ENCODE data around the gene SLC9B2. TPM values are rescaled to one million over a fixed set of nuclear protein-coding genes. Genes with fewer than 3 reads are reported as not detected.

SLC9B2 gene
- total RNA-seq, 2 experiments from 2014 or later = 25.6 to 29.6 TPM

DNA sequence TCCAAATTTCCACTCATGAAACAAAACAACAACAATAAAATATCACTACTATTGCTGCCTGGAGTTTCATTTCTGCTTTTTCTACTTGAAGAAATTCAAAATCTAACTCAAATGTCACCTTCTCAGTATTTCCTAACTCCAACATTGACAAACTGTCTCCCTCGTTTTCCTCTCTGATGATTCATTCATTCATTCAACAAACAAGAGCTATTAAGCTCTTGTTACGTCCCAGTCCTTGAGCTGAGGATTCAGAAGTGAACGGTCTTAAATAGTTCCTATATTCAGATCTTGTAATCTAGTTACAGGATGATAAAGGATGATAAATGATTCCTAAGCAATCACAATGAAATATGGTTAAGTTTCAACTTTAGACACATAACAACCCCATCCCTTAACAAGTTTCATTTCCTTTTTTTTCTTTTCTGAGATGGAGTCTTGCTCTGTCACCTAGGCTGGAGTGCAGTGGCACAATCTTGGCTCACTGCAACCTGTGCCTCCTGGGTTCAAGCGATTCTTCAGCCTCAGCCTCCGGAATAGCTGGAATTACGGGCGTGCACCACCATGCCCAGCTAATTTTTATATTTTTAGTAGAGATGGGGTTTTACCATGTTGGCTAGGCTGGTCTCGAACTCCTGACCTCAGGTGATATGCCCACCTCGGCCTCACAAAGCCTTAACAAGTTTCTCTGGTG, 1.7 kb downstream of the SLC9B2 start:
- no peaks in the 10 kb centered on the region for H3K27me3 Mint-ChIP-seq
- peak overlapping the region; percentile 99 for H3K27ac Mint-ChIP-seq
- H3K9me3 Mint-ChIP-seq = no peaks in the 10 kb centered on the region
- ChIA-PET POLR2A (interaction anchor here (0.7 to 1.6 kb wide), 3 partner anchors 55 to 247 kb away, joined by 3 to 5 read pairs (median 4); partner anchors contain the start of genes CISD2, SLC9B1 and UBE2D3), CTCF (interaction anchor here (0.9 to 3.0 kb wide), 4 partner anchors 14 to 484 kb away, joined by 3 to 11 read pairs (median 4); no protein-coding TSS in a partner anchor)
- intact Hi-C loops (cut with micrococcal nuclease) = loop anchor here (2.0 to 10.0 kb wide), 4 partner anchors 24 to 573 kb away; partner anchors contain the start of gene NFKB1
- DNase-seq = no peak
- H3K36me3 Mint-ChIP-seq = peaks cover 12% of the 10 kb centered on the region
- H3K4me3 Mint-ChIP-seq = peak overlapping the region; percentile 79
- peaks cover 42% of the 10 kb centered on the region for H3K4me1 Mint-ChIP-seq (ENCODE audit: low read depth)

DNA sequence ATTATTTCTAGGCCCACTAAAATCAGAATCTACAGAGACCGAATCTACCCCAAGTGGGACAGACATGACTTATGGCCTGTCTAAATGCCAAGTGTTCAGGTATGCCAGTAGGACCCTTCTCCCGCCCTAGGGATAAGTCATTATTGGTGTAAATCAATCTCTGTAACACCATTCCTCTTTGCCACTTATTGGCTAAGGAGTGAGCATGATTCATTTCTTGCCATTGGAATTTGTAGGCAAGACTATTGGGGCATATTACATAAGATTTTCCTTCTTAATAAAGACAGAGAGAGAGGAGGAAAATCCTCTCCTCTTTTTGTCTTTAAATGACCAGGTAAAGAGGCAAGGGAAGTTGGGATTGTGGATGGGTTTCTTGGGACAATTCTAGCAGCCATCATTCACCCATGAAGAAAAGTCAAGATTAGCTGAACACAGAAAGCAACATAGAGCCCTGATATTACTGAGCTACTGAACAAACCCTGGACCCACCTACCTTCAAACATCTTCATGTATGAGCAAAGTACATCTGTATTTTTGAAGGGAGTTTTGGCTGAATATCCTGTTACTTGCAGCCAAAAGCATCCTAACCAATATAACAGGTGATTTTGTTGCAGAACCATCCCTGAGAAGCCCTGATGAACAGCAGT, 2.6 kb downstream of the SLC9B2 start:
- no peaks in the 10 kb centered on the region for H3K9me3 Mint-ChIP-seq
- POLR2A ChIA-PET = no interaction called here
- H3K4me3 Mint-ChIP-seq = peak overlapping the region; percentile 79
- H3K4me1 Mint-ChIP-seq (ENCODE audit: low read depth) = peaks cover 43% of the 10 kb centered on the region
- no peak for DNase-seq
- peaks cover 13% of the 10 kb centered on the region for H3K36me3 Mint-ChIP-seq
- CTCF ChIA-PET = interaction anchor here (0.9 to 1.1 kb wide), 2 partner anchors 18 to 483 kb away, joined by 3 to 5 read pairs; no protein-coding TSS in a partner anchor
- intact Hi-C loops (cut with micrococcal nuclease) = loop anchor here (2.0 to 10.0 kb wide), 3 partner anchors 23 to 445 kb away; no protein-coding TSS in a partner anchor
- no peaks in the 10 kb centered on the region for H3K27me3 Mint-ChIP-seq
- no peak overlapping the region for H3K27ac Mint-ChIP-seq

DNA sequence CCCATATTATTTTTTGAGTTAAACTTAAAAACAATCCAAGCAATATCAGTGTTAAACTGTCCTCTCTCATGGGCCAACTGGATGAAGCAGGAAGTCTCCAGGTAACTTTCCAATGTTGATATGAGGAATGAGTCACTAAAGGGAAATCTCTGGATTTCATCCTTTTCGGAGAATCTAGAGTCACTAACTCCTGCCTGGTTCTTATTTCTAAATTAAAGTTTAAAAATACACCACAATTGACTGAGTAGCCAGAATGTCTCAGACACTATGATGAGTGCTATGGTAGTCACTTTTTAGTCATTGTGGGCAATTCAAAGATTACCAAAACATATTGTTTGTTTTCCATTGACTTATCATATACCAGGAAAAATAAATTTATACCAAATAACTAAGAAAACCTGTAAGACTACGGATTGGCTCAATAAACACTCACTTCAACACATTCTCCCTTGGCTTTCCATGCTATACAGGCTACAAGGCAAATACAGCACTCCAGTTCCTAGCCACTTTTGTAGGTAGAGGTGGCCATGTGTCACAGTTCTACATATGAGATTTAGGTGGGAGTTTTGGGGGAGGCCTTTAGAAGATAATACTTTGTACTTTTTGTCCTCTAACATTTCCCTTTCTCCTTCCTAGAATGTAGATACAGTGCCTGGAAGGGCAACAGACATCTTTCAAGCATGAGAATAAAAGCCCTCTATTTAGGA, 8.6 kb downstream of the SLC9B2 start:
- H3K36me3 Mint-ChIP-seq = peaks cover 31% of the 10 kb centered on the region
- peaks cover 23% of the 10 kb centered on the region for H3K4me1 Mint-ChIP-seq (ENCODE audit: low read depth)
- intact Hi-C loops (cut with micrococcal nuclease) = no loop called here
- H3K27me3 Mint-ChIP-seq = no peaks in the 10 kb centered on the region
- no peaks in the 10 kb centered on the region for H3K9me3 Mint-ChIP-seq
- no peak overlapping the region for H3K4me3 Mint-ChIP-seq
- ChIA-PET POLR2A (no interaction called here), CTCF (interaction anchor here (1.5 kb wide), 1 partner anchor 24 kb away, joined by 3 read pairs; no protein-coding TSS in a partner anchor)
- no peak for DNase-seq
- H3K27ac Mint-ChIP-seq = no peak overlapping the region

- DNase-seq = no peak
- intact Hi-C loops (cut with micrococcal nuclease) = no loop called here
- CTCF ChIA-PET = interaction anchor here (1.5 kb wide), 1 partner anchor 31 kb away, joined by 3 read pairs; no protein-coding TSS in a partner anchor
- no peaks in the 10 kb centered on the region for H3K4me1 Mint-ChIP-seq (ENCODE audit: low read depth)
- no peak overlapping the region for H3K4me3 Mint-ChIP-seq
- no peaks in the 10 kb centered on the region for H3K27me3 Mint-ChIP-seq
- POLR2A ChIA-PET = no interaction called here
- peaks cover 32% of the 10 kb centered on the region for H3K36me3 Mint-ChIP-seq
- no peaks in the 10 kb centered on the region for H3K9me3 Mint-ChIP-seq
- no peak overlapping the region for H3K27ac Mint-ChIP-seq
Measured at GRCh38 chr4:103060453-103061148, 16.0 kb downstream of the SLC9B2 start.

DNA sequence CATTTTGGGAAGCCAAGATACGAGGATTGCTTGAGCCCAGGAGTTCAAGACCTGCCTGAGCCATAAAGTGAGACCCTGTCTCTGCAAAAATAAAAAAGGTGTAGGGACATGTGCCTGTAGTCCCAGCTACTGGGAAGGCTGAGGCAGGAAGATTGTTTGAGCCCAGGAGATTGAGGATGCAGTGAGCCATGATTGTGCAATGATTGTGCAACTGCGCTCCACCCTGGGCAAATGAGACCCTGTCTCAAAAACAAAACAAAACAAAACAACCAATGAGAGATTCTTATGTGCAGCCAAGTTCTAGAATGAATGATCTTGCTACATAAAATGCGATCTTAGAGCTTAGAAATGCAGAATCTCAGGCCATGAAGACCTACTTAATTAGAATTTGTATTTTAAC, 22.5 kb downstream of the SLC9B2 start:
- H3K4me3 Mint-ChIP-seq = no peak overlapping the region

GRCh38 chr4:103052779-103053178, 23.8 kb downstream of the SLC9B2 start:
- peaks cover 13% of the 10 kb centered on the region for H3K4me1 Mint-ChIP-seq (ENCODE audit: low read depth)
- H3K4me3 Mint-ChIP-seq = no peak overlapping the region
- no peak overlapping the region for H3K27ac Mint-ChIP-seq
- POLR2A ChIA-PET = interaction anchor here (1.0 kb wide), 1 partner anchor 33 kb away, joined by 3 read pairs; the partner anchor contains the start of gene SLC9B1
- no peaks in the 10 kb centered on the region for H3K9me3 Mint-ChIP-seq
- DNase-seq = no peak
- CTCF ChIA-PET = interaction anchor here (2.6 kb wide), 1 partner anchor 39 kb away, joined by 12 read pairs; no protein-coding TSS in a partner anchor
- no peaks in the 10 kb centered on the region for H3K27me3 Mint-ChIP-seq
- intact Hi-C loops (cut with micrococcal nuclease) = no loop called here
- peaks cover 18% of the 10 kb centered on the region for H3K36me3 Mint-ChIP-seq

More for the DNA sequence above, 22.5 kb downstream of the SLC9B2 start:
- Mint-ChIP-seq H3K4me1 (ENCODE audit: low read depth) (peaks cover 13% of the 10 kb centered on the region), H3K27ac (no peak overlapping the region), H3K36me3 (peaks cover 13% of the 10 kb centered on the region), H3K9me3 (no peaks in the 10 kb centered on the region), H3K27me3 (no peaks in the 10 kb centered on the region)
- no peak for DNase-seq
- CTCF ChIA-PET = no interaction called here
- POLR2A ChIA-PET = no interaction called here
- intact Hi-C loops (cut with micrococcal nuclease) = no loop called here

DNA sequence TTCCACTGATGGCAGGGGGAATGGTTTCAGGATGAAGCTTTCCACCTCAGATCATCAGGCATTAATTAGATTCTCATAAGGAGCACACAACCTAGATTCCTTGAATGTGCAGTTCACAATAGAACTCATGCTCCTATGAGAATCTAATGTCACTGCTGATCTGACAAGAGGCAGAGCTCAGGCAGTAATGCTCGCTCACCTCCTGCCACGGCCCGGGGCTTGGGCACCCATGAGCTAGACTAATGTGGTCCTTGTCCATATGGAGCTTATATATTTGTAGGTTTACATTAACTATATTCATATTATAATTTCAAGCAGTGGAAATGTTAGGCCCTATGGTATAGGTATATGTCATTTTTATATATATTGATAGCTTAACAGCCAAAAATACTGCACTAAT, 24.4 kb downstream of the SLC9B2 start:
- Mint-ChIP-seq H3K9me3 (no peaks in the 10 kb centered on the region), H3K4me1 (ENCODE audit: low read depth) (peaks cover 13% of the 10 kb centered on the region), H3K36me3 (peaks cover 22% of the 10 kb centered on the region), H3K27ac (no peak overlapping the region), H3K27me3 (no peaks in the 10 kb centered on the region), H3K4me3 (no peak overlapping the region)
- no peak for DNase-seq
- intact Hi-C loops (cut with micrococcal nuclease) = no loop called here
- CTCF ChIA-PET = interaction anchor here (0.7 to 2.6 kb wide), 2 partner anchors 24 to 39 kb away, joined by 3 to 12 read pairs; partner anchors contain the start of gene SLC9B2
- POLR2A ChIA-PET = interaction anchor here (1.0 kb wide), 1 partner anchor 32 kb away, joined by 3 read pairs; the partner anchor contains the start of gene SLC9B1

- ChIA-PET CTCF (interaction anchor here (0.6 to 2.6 kb wide), 2 partner anchors 41 to 290 kb away, joined by 4 to 12 read pairs; partner anchors contain the start of gene MANBA), POLR2A (interaction anchor here (1.3 kb wide), 1 partner anchor 26 kb away, joined by 3 read pairs; the partner anchor contains the start of gene SLC9B2)
- no peaks in the 10 kb centered on the region for H3K9me3 Mint-ChIP-seq
- H3K4me3 Mint-ChIP-seq = no peak overlapping the region
- no peak for DNase-seq
- no peaks in the 10 kb centered on the region for H3K27me3 Mint-ChIP-seq
- H3K36me3 Mint-ChIP-seq = peaks cover 27% of the 10 kb centered on the region
- peaks cover 13% of the 10 kb centered on the region for H3K4me1 Mint-ChIP-seq (ENCODE audit: low read depth)
- peak overlapping the region; percentile 48 for H3K27ac Mint-ChIP-seq
- intact Hi-C loops (cut with micrococcal nuclease) = loop anchor here (2.0 kb wide), 1 partner anchor 24 kb away; no protein-coding TSS in a partner anchor
Measured at GRCh38 chr4:103050736-103051436, 25.7 kb downstream of the SLC9B2 start.

- Mint-ChIP-seq H3K4me3 (no peak overlapping the region), H3K27ac (no peak overlapping the region), H3K27me3 (no peaks in the 10 kb centered on the region), H3K36me3 (peaks cover 34% of the 10 kb centered on the region), H3K4me1 (ENCODE audit: low read depth) (peaks cover 10% of the 10 kb centered on the region), H3K9me3 (no peaks in the 10 kb centered on the region)
- ChIA-PET POLR2A (interaction anchor here (0.5 kb wide), 1 partner anchor 179 kb away, joined by 4 read pairs; no protein-coding TSS in a partner anchor), CTCF (interaction anchor here (0.6 to 4.8 kb wide), 12 partner anchors 9 to 172 kb away, joined by 3 to 65 read pairs (median 4); partner anchors contain the start of genes BDH2 and SLC9B2)
- peak; percentile 40 for DNase-seq
- intact Hi-C loops (cut with micrococcal nuclease) = loop anchor here (1.0 to 2.0 kb wide), 3 partner anchors 23 to 52 kb away; partner anchors contain the start of gene BDH2
Measured at GRCh38 chr4:103046416-103047290, 29.9 kb downstream of the SLC9B2 start.

GRCh38 chr4:103044183-103044582, 32.4 kb downstream of the SLC9B2 start:
- no peaks in the 10 kb centered on the region for H3K9me3 Mint-ChIP-seq
- ChIA-PET POLR2A (no interaction called here), CTCF (interaction anchor here (0.9 to 4.8 kb wide), 5 partner anchors 10 to 57 kb away, joined by 3 to 65 read pairs (median 4); partner anchors contain the start of gene SLC9B2)
- H3K27me3 Mint-ChIP-seq = no peaks in the 10 kb centered on the region
- no peak for DNase-seq
- intact Hi-C loops (cut with micrococcal nuclease) = no loop called here
- H3K36me3 Mint-ChIP-seq = peaks cover 33% of the 10 kb centered on the region
- no peak overlapping the region for H3K27ac Mint-ChIP-seq
- no peaks in the 10 kb centered on the region for H3K4me1 Mint-ChIP-seq (ENCODE audit: low read depth)
- H3K4me3 Mint-ChIP-seq = no peak overlapping the region

All from activated CD4-positive, alpha-beta memory T cell treated with anti-CD3 and anti-CD28 coated beads for 36 hours (primary cell).